ENCODE results near the gene ALPK3.

GRCh38 chr15:84891339-84891738, 74.2 kb downstream of the ALPK3 start:
- TF ChIP-seq ELF4 (CRISPR knock-in tag; IDR thresholded peaks at IDR 0.05; ENCODE audit: low read depth) (no peak), NR3C1 (CRISPR knock-in tag; conservative IDR thresholded peaks at IDR 0.05; ENCODE audit: low read depth) (no peak)
